Stimulated activated CD8-positive, alpha-beta memory T cell treated with anti-CD3 and anti-CD28 coated beads, Interleukin-12 subunit alpha, Interleukin-12 subunit beta, amount 100 ng/mL, for 4 hours (primary cell): ENCODE results near the gene CYB561D2.

ENCODE experiments used
- DNase-seq: peaks from one replicate; pipeline ENCODE4 v3.0.0-alpha.2; 2020; ENCODE audit warnings: low read depth

Gene CYB561D2

DNA sequence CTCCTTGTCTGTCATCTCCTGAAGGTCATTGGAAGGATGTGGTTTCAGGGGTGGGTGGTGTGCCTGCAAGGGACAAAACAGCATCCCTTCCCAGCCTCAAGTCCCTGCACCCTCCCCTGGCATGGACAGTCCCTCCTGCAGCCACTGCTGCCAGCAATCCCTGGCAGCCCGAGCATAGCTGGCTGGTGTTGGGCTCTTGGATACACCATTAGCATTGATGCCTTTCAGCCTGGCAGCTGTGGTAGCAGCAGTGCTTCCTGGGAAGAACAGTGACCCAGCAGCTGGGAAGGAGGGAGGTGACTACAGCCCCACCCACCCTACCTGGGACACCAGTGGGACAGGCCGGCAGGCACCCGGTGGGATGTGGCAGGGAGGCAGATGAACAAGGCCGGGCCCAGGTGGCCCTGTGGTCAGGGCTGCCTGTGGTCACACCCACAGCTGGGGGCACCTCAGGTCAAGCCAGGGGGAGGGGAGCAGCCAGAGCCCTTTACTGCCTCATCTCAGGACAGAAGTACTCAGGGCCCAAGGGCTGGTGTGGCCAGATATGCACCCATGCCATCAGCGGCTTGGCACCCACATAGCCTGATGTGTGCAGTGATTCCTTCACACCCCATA lies 41.5 kb downstream of the CYB561D2 start:
- no peak for DNase-seq

DNA sequence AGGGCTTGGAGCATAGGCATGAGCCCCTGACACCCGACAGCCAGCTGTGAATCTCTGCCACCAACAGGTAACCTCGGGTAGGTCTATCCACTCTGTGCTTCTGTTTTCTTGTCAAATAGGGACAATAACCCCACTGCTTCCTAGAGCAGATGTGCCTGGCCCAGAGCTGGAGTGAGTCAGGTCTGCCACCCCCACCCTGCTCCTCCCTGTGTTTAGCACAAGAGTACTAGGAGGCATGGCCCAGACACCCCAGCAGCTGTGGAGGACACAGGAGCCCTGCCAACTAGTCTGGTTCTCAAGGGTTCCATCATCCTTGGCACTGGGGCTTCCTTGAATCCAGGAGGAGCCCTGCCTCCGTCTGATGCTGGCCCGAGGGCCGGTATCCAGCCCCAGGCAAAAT lies 42.4 kb downstream of the CYB561D2 start:
- DNase-seq = no peak

DNA sequence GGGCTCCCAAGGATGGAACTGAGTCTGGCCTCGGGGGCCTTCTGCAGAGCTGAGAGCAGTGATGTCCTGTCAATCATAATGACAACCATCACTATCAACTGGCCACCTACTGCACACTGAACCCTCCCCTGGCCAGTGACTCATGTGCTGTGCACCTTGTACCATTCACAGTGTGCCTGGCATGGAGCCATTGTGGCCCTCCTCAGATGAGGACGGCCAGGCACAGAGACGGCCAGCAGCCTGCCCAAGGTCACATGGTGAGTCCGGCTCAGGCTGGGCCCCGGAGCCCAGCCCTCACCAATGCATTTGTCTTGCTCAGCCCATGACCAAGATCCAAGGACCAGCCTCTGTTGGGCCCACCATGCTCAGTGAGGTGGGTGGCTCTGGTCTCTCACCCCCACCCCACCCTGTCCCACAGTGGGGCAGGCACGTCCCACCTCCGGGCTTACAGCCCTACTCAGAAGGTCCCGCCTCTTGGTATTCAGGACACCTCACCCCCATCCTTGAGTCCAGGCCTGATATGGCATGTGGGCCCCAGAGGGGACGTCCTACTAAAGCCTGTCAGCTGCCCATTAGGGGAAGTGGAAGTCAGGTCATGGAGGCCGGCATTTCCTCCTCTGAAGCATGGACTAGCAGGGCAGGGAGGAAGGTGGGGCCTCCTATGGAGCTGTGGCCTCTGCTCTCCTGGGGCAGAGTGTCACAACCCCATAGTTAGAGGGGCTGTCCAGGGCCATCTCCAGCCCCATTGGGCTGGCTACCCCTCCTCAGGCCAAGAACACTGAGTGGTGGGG lies 44.6 kb downstream of the CYB561D2 start:
- no peak for DNase-seq

DNA sequence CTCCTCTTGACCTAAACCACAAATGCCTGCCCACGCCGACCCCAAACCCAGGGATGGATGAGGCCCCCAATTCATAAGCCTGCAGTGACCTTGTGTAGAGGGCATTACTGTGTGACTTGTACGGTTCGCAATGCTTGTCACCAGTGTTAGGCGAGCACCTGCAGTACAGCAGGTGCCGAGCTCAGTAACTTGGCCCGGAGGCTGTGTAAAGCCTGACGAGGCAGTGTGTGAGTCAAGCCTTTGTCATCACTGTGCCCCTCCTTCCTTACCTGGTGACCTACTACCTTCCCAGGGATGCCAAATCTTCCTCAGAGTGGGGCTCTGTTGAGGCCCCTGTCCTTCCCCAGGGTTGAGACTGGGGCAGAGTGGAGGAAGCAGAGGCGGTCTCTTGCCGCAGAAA lies 45.8 kb downstream of the CYB561D2 start:
- no peak for DNase-seq

DNA sequence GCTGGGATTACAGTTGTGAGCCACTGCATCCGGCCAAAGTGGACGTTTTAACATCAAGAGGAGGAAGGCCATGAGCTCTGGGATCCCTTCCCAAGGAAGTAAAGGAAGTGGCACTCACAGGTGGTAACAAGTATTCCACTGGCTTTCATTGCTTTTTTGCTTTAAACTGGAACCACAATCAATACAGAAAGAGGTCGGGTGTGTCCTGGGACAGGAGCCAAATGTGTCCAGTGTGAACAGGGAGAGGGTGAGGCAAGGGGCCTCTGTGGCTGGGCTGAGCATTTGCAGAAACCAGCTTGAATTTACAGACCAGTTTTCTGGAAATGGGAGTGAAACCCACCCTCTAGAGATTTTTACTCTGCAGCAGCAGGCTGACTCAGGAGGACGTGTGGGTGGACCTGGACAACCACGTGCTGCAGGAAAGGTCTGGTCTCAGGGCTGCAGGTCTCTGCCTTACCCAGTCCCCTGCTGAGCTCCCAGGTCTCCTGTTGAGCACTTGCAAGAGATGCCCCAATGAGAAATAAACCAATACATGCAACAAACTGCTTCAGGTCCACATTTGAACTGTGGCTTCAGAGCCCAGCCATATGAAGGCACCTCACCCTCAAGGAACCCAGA lies 51.4 kb downstream of the CYB561D2 start:
- DNase-seq = no peak
